Gastrocnemius medialis (tissue), 4 donors: ENCODE measurements around the gene ZKSCAN4.

Experiments
- POLR2A ChIP-seq, 2 donors: fragments of 450-650 bp; IDR thresholded peaks; one replicate each; pipeline ENCODE4 v1.6.1; 2017; ENCODE audit warnings: antibody characterized with exemption in 2 of 2, mild to moderate bottlenecking in 2 of 2, moderate library complexity in 2 of 2
- TF ChIP-seq, protein P1 (sequence below), 5 experiments: fragments of 450-650 bp in 3 of 5; fragments of 200-600 bp in 2 of 5; sonication (generic) in 2 of 5; IDR thresholded peaks in 4 of 5; conservative IDR thresholded peaks in 1 of 5; 1 replicate in 4 of 5; 2 replicates in 1 of 5; pipeline ENCODE4 v1.5.1; 2016 to 2019; ENCODE audit warnings: antibody characterized with exemption in 5 of 5, mild to moderate bottlenecking in 3 of 5, moderate library complexity in 3 of 5

DNA sequence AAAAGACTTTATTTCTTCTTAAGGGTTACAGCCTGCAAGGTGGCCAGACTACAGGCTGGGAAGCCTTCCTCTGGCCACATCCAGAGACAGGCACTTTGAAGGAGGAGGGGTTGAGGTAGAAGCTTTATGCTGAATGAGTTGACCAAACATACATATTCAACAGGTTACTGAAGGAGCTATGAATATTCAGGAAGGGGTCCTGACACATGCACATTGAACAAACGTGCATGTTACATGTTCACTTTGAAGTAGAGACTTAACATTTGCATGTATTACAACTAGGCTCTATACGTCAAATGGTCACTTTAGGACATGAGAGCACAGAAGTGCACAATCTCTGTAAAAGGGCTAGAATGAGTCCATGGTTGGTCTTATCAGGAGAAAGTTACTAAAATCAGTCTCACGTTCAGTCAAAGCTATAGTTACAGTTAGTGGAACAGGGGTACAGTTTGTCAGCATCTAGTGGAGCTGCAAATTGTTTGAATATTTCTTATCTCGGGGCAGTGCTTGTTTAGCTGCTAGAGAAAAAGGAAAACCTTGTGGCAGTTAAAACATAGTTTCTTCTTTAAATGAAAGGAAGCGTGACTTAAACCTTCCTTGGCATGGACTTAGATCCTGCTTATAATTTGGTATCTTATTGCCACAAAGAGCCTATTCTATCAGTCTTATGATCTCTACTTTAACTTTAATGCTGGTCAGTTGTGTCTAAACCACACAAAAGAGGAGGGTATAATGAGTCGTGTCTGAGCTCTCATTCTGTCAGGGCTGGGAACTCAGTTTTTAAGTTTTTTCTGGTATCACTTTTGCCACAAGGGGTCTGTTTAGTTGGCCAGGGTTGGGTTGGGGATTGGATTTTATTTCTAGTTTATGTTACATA, 31.6 kb downstream of the ZKSCAN4 start:
- TF ChIP-seq, protein P1, sequence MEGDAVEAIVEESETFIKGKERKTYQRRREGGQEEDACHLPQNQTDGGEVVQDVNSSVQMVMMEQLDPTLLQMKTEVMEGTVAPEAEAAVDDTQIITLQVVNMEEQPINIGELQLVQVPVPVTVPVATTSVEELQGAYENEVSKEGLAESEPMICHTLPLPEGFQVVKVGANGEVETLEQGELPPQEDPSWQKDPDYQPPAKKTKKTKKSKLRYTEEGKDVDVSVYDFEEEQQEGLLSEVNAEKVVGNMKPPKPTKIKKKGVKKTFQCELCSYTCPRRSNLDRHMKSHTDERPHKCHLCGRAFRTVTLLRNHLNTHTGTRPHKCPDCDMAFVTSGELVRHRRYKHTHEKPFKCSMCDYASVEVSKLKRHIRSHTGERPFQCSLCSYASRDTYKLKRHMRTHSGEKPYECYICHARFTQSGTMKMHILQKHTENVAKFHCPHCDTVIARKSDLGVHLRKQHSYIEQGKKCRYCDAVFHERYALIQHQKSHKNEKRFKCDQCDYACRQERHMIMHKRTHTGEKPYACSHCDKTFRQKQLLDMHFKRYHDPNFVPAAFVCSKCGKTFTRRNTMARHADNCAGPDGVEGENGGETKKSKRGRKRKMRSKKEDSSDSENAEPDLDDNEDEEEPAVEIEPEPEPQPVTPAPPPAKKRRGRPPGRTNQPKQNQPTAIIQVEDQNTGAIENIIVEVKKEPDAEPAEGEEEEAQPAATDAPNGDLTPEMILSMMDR (IDR thresholded peaks at IDR 0.05 in 4 of 5, conservative IDR thresholded peaks at IDR 0.05 in 1 of 5), result no peak
- TF ChIP-seq POLR2A (IDR thresholded peaks at IDR 0.05), result no peak
